Panc1 (cell line): Measurements from ENCODE around the gene TXNIP. TPM values are rescaled to one million over a fixed set of nuclear protein-coding genes. Genes with fewer than 3 reads are reported as not detected.

Experiments used
- ATAC-seq: fragments of 200-7000 bp; cut with Tn5 transposase; 2 replicates; pipeline ENCODE4 v1.9.1; 2020; ENCODE audit warnings: mild to moderate bottlenecking, moderate library complexity
- BruUV-seq: library from RNA; stranded (reverse); fragments of 400-500 nt; replicated peaks from 2 replicates; lab custom pipeline; 2021; lab: Mats Ljungman, UMichigan
- CTCF ChIA-PET: fragments of 300-600 bp; sonication (Branson Sonifier 250); formaldehyde crosslinking; loops from one replicate; lab custom pipeline; 2022; ENCODE audit warnings: antibody characterized with exemption; lab: Charles Lee
- POLR2A ChIA-PET: fragments of 300-600 bp; sonication (Branson Sonifier 250); formaldehyde crosslinking; loops from one replicate; lab custom pipeline; 2022; ENCODE audit warnings: antibody characterized with exemption; lab: Charles Lee
- DNase-seq: peaks from one replicate; pipeline ENCODE4 v3.0.0-alpha.2; 2010; ENCODE audit warnings: low read depth, low spot score
- H3K27ac ChIP-seq: 2 replicates; pipeline ENCODE4 v1.5.1; 2011; ENCODE audit warnings: mild to moderate bottlenecking, low read length, inconsistent platforms
- H3K27me3 ChIP-seq: fragments of 200-500 bp; sonication (Bioruptor generic); 2 replicates; pipeline ENCODE4 v1.6.0; 2014; ENCODE audit warnings: low read length, inconsistent platforms; ENCODE audit not compliant: control insufficient read depth, insufficient read depth
- H3K36me3 ChIP-seq: fragments of 200-500 bp; sonication (Bioruptor generic); 2 replicates; pipeline ENCODE4 v1.5.1; 2014; ENCODE audit warnings: inconsistent platforms, mild to moderate bottlenecking, low read length, moderate library complexity; ENCODE audit not compliant: control insufficient read depth, insufficient read depth
- H3K4me1 ChIP-seq: 2 replicates; pipeline ENCODE4 v1.5.1; 2011; ENCODE audit warnings: inconsistent platforms, mild to moderate bottlenecking, low read length, moderate library complexity; ENCODE audit not compliant: control insufficient read depth, insufficient read depth
- H3K4me3 ChIP-seq, 2 experiments: 2 replicates each; pipeline ENCODE4 v1.5.1; 2011 to 2012; ENCODE audit warnings: low read depth in 2 of 2, low read length in 2 of 2, mild to moderate bottlenecking in 2 of 2, inconsistent platforms in 1 of 2, moderate library complexity in 1 of 2
- H3K9me3 ChIP-seq: fragments of 200-500 bp; sonication (Bioruptor generic); 2 replicates; pipeline ENCODE4 v1.5.1; 2014; ENCODE audit warnings: low read depth, mild to moderate bottlenecking, inconsistent platforms, low read length, moderate library complexity; ENCODE audit not compliant: control insufficient read depth, insufficient read depth
- CTCF ChIP-seq: fragments of 450-650 bp; IDR thresholded peaks from 2 replicates; pipeline ENCODE4 v1.5.1; 2017; ENCODE audit warnings: mild to moderate bottlenecking
- POLR2AphosphoS5 ChIP-seq: IDR thresholded peaks from 2 replicates; pipeline ENCODE4 v1.6.1; 2012; ENCODE audit warnings: mild to moderate bottlenecking, low read depth, low read length, moderate library complexity
- REST ChIP-seq, 2 experiments: IDR thresholded peaks; 2 replicates each; pipeline ENCODE4 v1.6.1; 2011 to 2012; ENCODE audit warnings: low read depth in 2 of 2, control low read depth in 1 of 2, low read length in 1 of 2, mild to moderate bottlenecking in 1 of 2, moderate library complexity in 1 of 2; ENCODE audit not compliant: insufficient read depth in 1 of 2
- SIN3A ChIP-seq: IDR thresholded peaks from 2 replicates; pipeline ENCODE4 v1.6.1; 2012; ENCODE audit warnings: low read depth, mild to moderate bottlenecking, low read length, moderate library complexity, borderline replicate concordance; ENCODE audit not compliant: insufficient read depth
- TCF7L2 ChIP-seq: IDR thresholded peaks from 2 replicates; pipeline ENCODE4 v1.6.1; 2011; ENCODE audit warnings: mild to moderate bottlenecking, low read depth, low read length, inconsistent platforms
- in situ Hi-C: cut with HindIII; loops from 2 replicates; pipeline ENCODE4 v1.10.0; 2016; ENCODE audit warnings: low sequenced_read_pairs, low pct_unique_long_range_greater_than_20kb
- intact Hi-C: fragments of 100-400 bp; cut with micrococcal nuclease; formaldehyde crosslinking; loops from one replicate; pipeline ENCODE4 v1.10.0; 2022; ENCODE audit not compliant: unreplicated experiment
- total RNA-seq: library from RNA; stranded (reverse); gene quantifications from one replicate; pipeline ENCODE4 v1.2.1, GENCODE V29; 2021; ENCODE audit not compliant: unreplicated experiment

Gene TXNIP
- total RNA-seq, 1 experiment from 2014 or later: 15.2 TPM

- ChIA-PET CTCF (interaction anchor here (0.5 to 1.7 kb wide), 3 partner anchors 55 to 73 kb away, joined by 3 to 5 read pairs (median 4); partner anchors contain the start of gene ITGA10), POLR2A (interaction anchor here (0.6 to 2.0 kb wide), 3 partner anchors 37 to 52 kb away, joined by 3 to 12 read pairs (median 10); partner anchors contain the start of gene RBM8A)
- Histone ChIP-seq H3K27me3 (no peaks in the 10 kb centered on the region), H3K27ac (peak within 1 kb of the TSS; percentile 93), H3K36me3 (no peaks in the 10 kb centered on the region), H3K9me3 (peaks cover 3% of the 10 kb centered on the region; the same call in 1 of the 2 replicates), H3K4me3 (peak within 1 kb of the TSS; percentile 52 to 92), H3K4me1 (peaks cover 22% of the 10 kb centered on the region)
- TSS peak; percentile 88 for BruUV-seq
- DNase-seq (no peak), ATAC-seq (peak; percentile 89)
- TF ChIP-seq CTCF: no peak
- TF ChIP-seq REST (IDR thresholded peaks at IDR 0.05; ENCODE audit: insufficient read depth in 1 of 2, low read depth in 2 of 2, low read length in 1 of 2): no peak
- TF ChIP-seq SIN3A: no peak
- TF ChIP-seq POLR2AphosphoS5: peak; percentile 84; the same call in 1 of the 2 replicates
- intact Hi-C loops: loop anchor here (5.0 kb wide), 1 partner anchor 72 kb away; no protein-coding TSS in a partner anchor
- in situ Hi-C loops: no loop called here
Observed at GRCh38 chr1:145964328-145965118, 31.9 kb downstream of the TXNIP start, which contains the start of the genes ANKRD34A and POLR3GL. Gene ANKRD34A (minus strand): TSS chr1:145964575. CDS start chr1:145961759, 2,816 bp downstream. Gene POLR3GL (plus strand): TSS chr1:145964690. CDS start chr1:145974866, 10,176 bp downstream.

- peaks cover 26% of the 10 kb centered on the region for H3K4me1 ChIP-seq
- H3K9me3 ChIP-seq: peaks cover 3% of the 10 kb centered on the region; the same call in 1 of the 2 replicates
- BruUV-seq: no TSS peak
- DNase-seq: no peak
- intact Hi-C loops: loop anchor here (5.0 kb wide), 1 partner anchor 71 kb away; no protein-coding TSS in a partner anchor
- peak overlapping the region; percentile 93 for H3K27ac ChIP-seq
- in situ Hi-C loops: no loop called here
- ChIA-PET CTCF (interaction anchor here (1.1 to 1.7 kb wide), 3 partner anchors 14 to 72 kb away, joined by 4 to 10 read pairs (median 5); no protein-coding TSS in a partner anchor), POLR2A (interaction anchor here (0.9 to 2.0 kb wide), 2 partner anchors 36 to 41 kb away, joined by 3 to 12 read pairs; partner anchors contain the start of gene RBM8A)
- no peaks in the 10 kb centered on the region for H3K27me3 ChIP-seq
- H3K36me3 ChIP-seq: no peaks in the 10 kb centered on the region
- no peak for TF ChIP-seq POLR2AphosphoS5
- TF ChIP-seq SIN3A: no peak
- TF ChIP-seq TCF7L2: no peak
- no peak for TF ChIP-seq REST (IDR thresholded peaks at IDR 0.05; ENCODE audit: insufficient read depth in 1 of 2, low read depth in 2 of 2, low read length in 1 of 2)
- TF ChIP-seq CTCF: no peak
- no peak for ATAC-seq
- peak overlapping the region; percentile 76 to 92 for H3K4me3 ChIP-seq
Observed at GRCh38 chr1:145963265-145964019, 32.9 kb downstream of the TXNIP start.
